NCI-H69 (cell line): Measurements from ENCODE around the gene MEPCE.
A peak's percentile ranks its signal among the peaks of the same experiment; 100 is the strongest.

Experiments used
- DNase-seq: peaks from one replicate; lab custom pipeline; 2025; lab: John Stamatoyannopoulos, UW

The MEPCE gene

GRCh38 chr7:100464791-100465190, 35.2 kb downstream of the MEPCE start:
- DNase-seq: no peak

GRCh38 chr7:100465299-100465698, 35.7 kb downstream of the MEPCE start:
- no peak for DNase-seq

- DNase-seq: peak; percentile 86
Measured at GRCh38 chr7:100465702-100466311, 36.2 kb downstream of the MEPCE start.

GRCh38 chr7:100466653-100467605, 37.3 kb downstream of the MEPCE start:
- no peak for DNase-seq

- peak; percentile 53 for DNase-seq
Measured at GRCh38 chr7:100467638-100468373, 38.2 kb downstream of the MEPCE start.

- peak; percentile 77 for DNase-seq
Measured at GRCh38 chr7:100469227-100470044, 39.8 kb downstream of the MEPCE start.

GRCh38 chr7:100471021-100471420, 41.4 kb downstream of the MEPCE start:
- no peak for DNase-seq

- no peak for DNase-seq
Measured at GRCh38 chr7:100472121-100472851, 42.7 kb downstream of the MEPCE start.

- no peak for DNase-seq
Measured at GRCh38 chr7:100472854-100473499, 43.3 kb downstream of the MEPCE start.

GRCh38 chr7:100475549-100475948, 45.9 kb downstream of the MEPCE start:
- no peak for DNase-seq

- DNase-seq: no peak
Measured at GRCh38 chr7:100476101-100476780, 46.6 kb downstream of the MEPCE start.

- DNase-seq: no peak
Measured at GRCh38 chr7:100476903-100477870, 47.6 kb downstream of the MEPCE start.

- DNase-seq: no peak
Measured at GRCh38 chr7:100477871-100478267, 48.2 kb downstream of the MEPCE start.

GRCh38 chr7:100478958-100479660, 49.5 kb downstream of the MEPCE start, which contains the start of gene TSC22D4:
Gene TSC22D4, minus strand, starts transcription at chr7:100479214. Its CDS starts 1,176 bp downstream, at chr7:100478038.
- DNase-seq: peak; percentile 96

GRCh38 chr7:100481466-100481865, 51.8 kb downstream of the MEPCE start:
- DNase-seq: no peak

- no peak for DNase-seq
Measured at GRCh38 chr7:100482728-100483089, 53.1 kb downstream of the MEPCE start.

GRCh38 chr7:100483090-100483721, 53.6 kb downstream of the MEPCE start:
- peak; percentile 78 for DNase-seq
